Measurements from ENCODE around the gene HOXD3. TPM values are rescaled to one million over a fixed set of nuclear protein-coding genes. Genes with fewer than 3 reads are reported as not detected.

HOXD3 gene
- total RNA-seq, 1 experiment from 2014 or later = 0.70 TPM

GRCh38 chr2:176212276-176212675 is 55.2 kb downstream of the HOXD3 start:
- no peak for DNase-seq (ENCODE audit: low spot score)

GRCh38 chr2:176213406-176213805 is 56.3 kb downstream of the HOXD3 start:
- no peak for DNase-seq (ENCODE audit: low spot score)

Other genes starting within 250 kb of the HOXD3 start
- 9.4 and 19.8 TPM in 2 replicates for gene LNPK, start 155.0 kb upstream of the HOXD3 start, total RNA-seq (2014; rRNA removed; shearing (Covaris generic))
- gene EVX2, start 73.3 kb upstream of the HOXD3 start, total RNA-seq (2014; rRNA removed; shearing (Covaris generic)) = not detected in 2 replicates
- gene HOXD13, start 64.6 kb upstream of the HOXD3 start, total RNA-seq (2014; rRNA removed; shearing (Covaris generic)) = 3.1 and 4.8 TPM in 2 replicates
- gene HOXD12, start 57.5 kb upstream of the HOXD3 start, total RNA-seq (2014; rRNA removed; shearing (Covaris generic)) = not detected in 2 replicates
- not detected in 2 replicates for gene HOXD11, start 50.0 kb upstream of the HOXD3 start, total RNA-seq (2014; rRNA removed; shearing (Covaris generic))
- gene HOXD10, start 40.5 kb upstream of the HOXD3 start, total RNA-seq (2014; rRNA removed; shearing (Covaris generic)) = not detected in 2 replicates
- 1.1 and 2.1 TPM in 2 replicates for gene HOXD9, start 34.6 kb upstream of the HOXD3 start, total RNA-seq (2014; rRNA removed; shearing (Covaris generic))
- gene HOXD8, start 27.6 kb upstream of the HOXD3 start, total RNA-seq (2014; rRNA removed; shearing (Covaris generic)) = not detected in 2 replicates
- not detected in 2 replicates for gene HOXD4, start 5.8 kb upstream of the HOXD3 start, total RNA-seq (2014; rRNA removed; shearing (Covaris generic))
- gene HOXD1, start 31.4 kb downstream of the HOXD3 start, total RNA-seq (2014; rRNA removed; shearing (Covaris generic)) = not detected in 2 replicates
- gene MTX2, start 112.1 kb downstream of the HOXD3 start, total RNA-seq (2014; rRNA removed; shearing (Covaris generic)) = 31.7 and 55.3 TPM in 2 replicates

Data from H4 (cell line).